ENCODE data around the gene GUCA2B. TPM values are rescaled to one million over a fixed set of nuclear protein-coding genes. Genes with fewer than 3 reads are reported as not detected.

Gene GUCA2B
- polyA plus RNA-seq, 1 donor (not counting 4 experiments of a cell fraction or from before 2014, with no cell fraction given), result not detected

DNA sequence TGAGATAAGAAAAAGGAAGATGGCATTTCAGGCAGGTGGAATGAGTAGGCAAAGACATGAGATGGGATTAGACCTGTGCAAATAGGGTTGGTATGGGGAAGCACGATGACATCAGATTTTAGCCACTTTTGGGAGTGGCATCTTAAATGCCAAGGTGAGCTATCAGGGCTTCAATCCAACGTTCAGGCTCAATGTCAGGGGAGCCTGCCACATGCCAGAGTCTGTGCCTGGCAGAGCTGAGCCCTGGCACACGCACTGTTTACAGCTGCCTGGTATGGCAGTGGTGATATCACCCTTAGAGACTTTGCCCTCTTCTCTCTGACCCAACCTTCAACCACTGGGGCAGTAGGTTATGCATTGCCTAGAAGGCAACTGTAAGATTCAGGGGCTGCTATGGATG, 1.1 kb upstream of the GUCA2B start:
- Histone ChIP-seq H3K79me2 (ENCODE audit: control insufficient read depth, insufficient read depth, low read length) (no peaks in the 10 kb centered on the region), H3K4me3 (ENCODE audit: control insufficient read depth in 2 of 3, extremely low read depth in 1 of 3, insufficient read depth in 2 of 3, low read depth in 1 of 3, low read length in 3 of 3) (no peak overlapping the region), H3K9ac (ENCODE audit: control insufficient read depth, extremely low read depth, insufficient read depth, low read length) (no peak overlapping the region), H4K20me1 (ENCODE audit: control insufficient read depth, extremely low read depth, insufficient read depth, low read length) (no peaks in the 10 kb centered on the region), H3K36me3 (ENCODE audit: control insufficient read depth in 2 of 2, extremely low read depth in 1 of 2, insufficient read depth in 2 of 2, low read length in 2 of 2) (no peaks in the 10 kb centered on the region), H3K4me1 (ENCODE audit: control insufficient read depth, extremely low read depth, insufficient read depth, low read length) (peaks cover 4% of the 10 kb centered on the region), H2AFZ (ENCODE audit: control insufficient read depth, low read length) (no peak overlapping the region), H3K4me2 (ENCODE audit: control insufficient read depth, extremely low read depth, insufficient read depth, low read depth, low read length) (no peak overlapping the region), H3K9me1 (ENCODE audit: control insufficient read depth, extremely low read depth, insufficient read depth, low read length) (no peaks in the 10 kb centered on the region), H3K27me3 (ENCODE audit: control insufficient read depth, extremely low read depth, insufficient read depth, low read length) (peaks cover 7% of the 10 kb centered on the region), H3K9me3 (ENCODE audit: control insufficient read depth, low read depth, low read length) (no peaks in the 10 kb centered on the region), H3K27ac (ENCODE audit: control insufficient read depth, insufficient read depth, low read length) (no peak overlapping the region)
- dilution Hi-C loops (cut with MboI; ENCODE audit: extremely low pct_ligation_motif_present, low sequenced_read_pairs), result no loop called here
- FAIRE-seq (no peak), DNase-seq (ENCODE audit: low read depth, low spot score) (no peak)
- TF ChIP-seq EZH2 (IDR thresholded peaks at IDR 0.05; ENCODE audit: low read length), result no peak
- TF ChIP-seq, protein P1, sequence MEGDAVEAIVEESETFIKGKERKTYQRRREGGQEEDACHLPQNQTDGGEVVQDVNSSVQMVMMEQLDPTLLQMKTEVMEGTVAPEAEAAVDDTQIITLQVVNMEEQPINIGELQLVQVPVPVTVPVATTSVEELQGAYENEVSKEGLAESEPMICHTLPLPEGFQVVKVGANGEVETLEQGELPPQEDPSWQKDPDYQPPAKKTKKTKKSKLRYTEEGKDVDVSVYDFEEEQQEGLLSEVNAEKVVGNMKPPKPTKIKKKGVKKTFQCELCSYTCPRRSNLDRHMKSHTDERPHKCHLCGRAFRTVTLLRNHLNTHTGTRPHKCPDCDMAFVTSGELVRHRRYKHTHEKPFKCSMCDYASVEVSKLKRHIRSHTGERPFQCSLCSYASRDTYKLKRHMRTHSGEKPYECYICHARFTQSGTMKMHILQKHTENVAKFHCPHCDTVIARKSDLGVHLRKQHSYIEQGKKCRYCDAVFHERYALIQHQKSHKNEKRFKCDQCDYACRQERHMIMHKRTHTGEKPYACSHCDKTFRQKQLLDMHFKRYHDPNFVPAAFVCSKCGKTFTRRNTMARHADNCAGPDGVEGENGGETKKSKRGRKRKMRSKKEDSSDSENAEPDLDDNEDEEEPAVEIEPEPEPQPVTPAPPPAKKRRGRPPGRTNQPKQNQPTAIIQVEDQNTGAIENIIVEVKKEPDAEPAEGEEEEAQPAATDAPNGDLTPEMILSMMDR (optimal IDR thresholded peaks at IDR 0.05 in 1 of 3, IDR thresholded peaks at IDR 0.05 in 1 of 3, conservative IDR thresholded peaks at IDR 0.05 in 1 of 3; ENCODE audit: extremely low read depth in 1 of 3, insufficient read depth in 2 of 3, low read length in 3 of 3), result no peak

DNA sequence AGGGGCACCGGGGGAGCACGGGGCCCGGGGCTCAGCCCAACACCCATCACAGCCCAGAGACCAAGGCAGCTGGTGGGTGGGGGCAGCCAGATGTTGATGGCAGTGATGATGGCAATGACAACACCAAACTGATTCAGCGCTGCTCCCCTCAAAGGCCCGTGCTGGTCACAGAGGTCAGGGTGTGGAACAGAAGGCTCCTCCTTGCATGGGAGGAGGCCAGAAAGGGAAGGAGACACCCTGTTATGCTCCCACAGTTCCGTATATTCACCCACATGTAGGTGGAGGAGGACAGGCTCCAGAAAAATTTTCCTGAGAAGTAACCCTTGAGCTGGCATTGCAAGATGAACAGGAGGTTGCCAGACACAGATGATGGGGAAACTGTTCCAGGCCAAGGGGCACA, 414 bp downstream of the GUCA2B start:
- no peak for DNase-seq (ENCODE audit: low read depth, low spot score)
- no peak overlapping the region for H2AFZ ChIP-seq (ENCODE audit: control insufficient read depth, low read length)
- H3K4me3 ChIP-seq (ENCODE audit: control insufficient read depth in 2 of 3, extremely low read depth in 1 of 3, insufficient read depth in 2 of 3, low read depth in 1 of 3, low read length in 3 of 3), result no peak overlapping the region
- peaks cover 4% of the 10 kb centered on the region for H3K4me1 ChIP-seq (ENCODE audit: control insufficient read depth, extremely low read depth, insufficient read depth, low read length)
- no peaks in the 10 kb centered on the region for H3K9me3 ChIP-seq (ENCODE audit: control insufficient read depth, low read depth, low read length)
- FAIRE-seq, result no peak
- H3K9ac ChIP-seq (ENCODE audit: control insufficient read depth, extremely low read depth, insufficient read depth, low read length), result no peak overlapping the region
- H3K79me2 ChIP-seq (ENCODE audit: control insufficient read depth, insufficient read depth, low read length), result no peaks in the 10 kb centered on the region
- H3K36me3 ChIP-seq (ENCODE audit: control insufficient read depth in 2 of 2, extremely low read depth in 1 of 2, insufficient read depth in 2 of 2, low read length in 2 of 2), result no peaks in the 10 kb centered on the region
- H3K27me3 ChIP-seq (ENCODE audit: control insufficient read depth, extremely low read depth, insufficient read depth, low read length), result peaks cover 7% of the 10 kb centered on the region
- no peak overlapping the region for H3K27ac ChIP-seq (ENCODE audit: control insufficient read depth, insufficient read depth, low read length)
- no peaks in the 10 kb centered on the region for H3K9me1 ChIP-seq (ENCODE audit: control insufficient read depth, extremely low read depth, insufficient read depth, low read length)
- H4K20me1 ChIP-seq (ENCODE audit: control insufficient read depth, extremely low read depth, insufficient read depth, low read length), result no peaks in the 10 kb centered on the region
- TF ChIP-seq, protein P1 (optimal IDR thresholded peaks at IDR 0.05 in 1 of 3, IDR thresholded peaks at IDR 0.05 in 1 of 3, conservative IDR thresholded peaks at IDR 0.05 in 1 of 3; ENCODE audit: extremely low read depth in 1 of 3, insufficient read depth in 2 of 3, low read length in 3 of 3), result no peak
- TF ChIP-seq EZH2 (IDR thresholded peaks at IDR 0.05; ENCODE audit: low read length), result no peak
- dilution Hi-C loops (cut with MboI; ENCODE audit: extremely low pct_ligation_motif_present, low sequenced_read_pairs), result no loop called here
- no peak overlapping the region for H3K4me2 ChIP-seq (ENCODE audit: control insufficient read depth, extremely low read depth, insufficient read depth, low read depth, low read length)

Data from keratinocyte (primary cell).